Measurements from ENCODE around the gene GRIP1.

DNA sequence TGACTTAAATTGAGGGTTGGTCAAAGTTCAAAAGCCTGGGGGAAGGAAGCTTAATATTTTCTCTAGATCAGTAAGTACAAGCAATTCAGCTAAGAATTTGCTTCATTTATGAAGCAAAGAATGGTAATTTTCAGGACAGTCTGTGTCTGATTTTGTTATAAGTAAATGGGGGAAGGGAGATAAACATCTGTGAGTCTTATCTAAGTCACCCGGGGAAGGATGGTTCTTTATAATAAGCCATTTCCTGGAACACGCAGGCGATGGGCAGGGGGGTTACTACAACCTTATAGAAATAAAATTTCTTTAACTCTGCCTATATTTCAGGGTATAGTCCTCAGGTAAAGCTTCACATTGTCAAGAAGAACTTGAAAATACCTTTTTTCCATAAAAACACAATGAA, 333.7 kb downstream of the GRIP1 start:
- TF ChIP-seq SMC3 (IDR thresholded peaks at IDR 0.05; ENCODE audit: low read depth, low read length) (no peak), RAD21 (IDR thresholded peaks at IDR 0.05; ENCODE audit: low read length) (no peak), POLR2A (IDR thresholded peaks at IDR 0.05; ENCODE audit: low read depth, low read length) (no peak), CEBPB (IDR thresholded peaks at IDR 0.05; ENCODE audit: low read depth, low read length) (no peak), FOS (IDR thresholded peaks at IDR 0.05; ENCODE audit: low read depth, low read length) (no peak), MAZ (IDR thresholded peaks at IDR 0.05; ENCODE audit: borderline replicate concordance, low read depth, low read length) (no peak), MXI1 (IDR thresholded peaks at IDR 0.05; ENCODE audit: borderline replicate concordance, low read depth, low read length) (no peak), RFX5 (IDR thresholded peaks at IDR 0.05; ENCODE audit: low read depth, low read length) (no peak)
- TF ChIP-seq, protein P1, sequence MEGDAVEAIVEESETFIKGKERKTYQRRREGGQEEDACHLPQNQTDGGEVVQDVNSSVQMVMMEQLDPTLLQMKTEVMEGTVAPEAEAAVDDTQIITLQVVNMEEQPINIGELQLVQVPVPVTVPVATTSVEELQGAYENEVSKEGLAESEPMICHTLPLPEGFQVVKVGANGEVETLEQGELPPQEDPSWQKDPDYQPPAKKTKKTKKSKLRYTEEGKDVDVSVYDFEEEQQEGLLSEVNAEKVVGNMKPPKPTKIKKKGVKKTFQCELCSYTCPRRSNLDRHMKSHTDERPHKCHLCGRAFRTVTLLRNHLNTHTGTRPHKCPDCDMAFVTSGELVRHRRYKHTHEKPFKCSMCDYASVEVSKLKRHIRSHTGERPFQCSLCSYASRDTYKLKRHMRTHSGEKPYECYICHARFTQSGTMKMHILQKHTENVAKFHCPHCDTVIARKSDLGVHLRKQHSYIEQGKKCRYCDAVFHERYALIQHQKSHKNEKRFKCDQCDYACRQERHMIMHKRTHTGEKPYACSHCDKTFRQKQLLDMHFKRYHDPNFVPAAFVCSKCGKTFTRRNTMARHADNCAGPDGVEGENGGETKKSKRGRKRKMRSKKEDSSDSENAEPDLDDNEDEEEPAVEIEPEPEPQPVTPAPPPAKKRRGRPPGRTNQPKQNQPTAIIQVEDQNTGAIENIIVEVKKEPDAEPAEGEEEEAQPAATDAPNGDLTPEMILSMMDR (conservative IDR thresholded peaks at IDR 0.05; ENCODE audit: low read depth, low read length), result no peak
- TF ChIP-seq, protein P2, sequence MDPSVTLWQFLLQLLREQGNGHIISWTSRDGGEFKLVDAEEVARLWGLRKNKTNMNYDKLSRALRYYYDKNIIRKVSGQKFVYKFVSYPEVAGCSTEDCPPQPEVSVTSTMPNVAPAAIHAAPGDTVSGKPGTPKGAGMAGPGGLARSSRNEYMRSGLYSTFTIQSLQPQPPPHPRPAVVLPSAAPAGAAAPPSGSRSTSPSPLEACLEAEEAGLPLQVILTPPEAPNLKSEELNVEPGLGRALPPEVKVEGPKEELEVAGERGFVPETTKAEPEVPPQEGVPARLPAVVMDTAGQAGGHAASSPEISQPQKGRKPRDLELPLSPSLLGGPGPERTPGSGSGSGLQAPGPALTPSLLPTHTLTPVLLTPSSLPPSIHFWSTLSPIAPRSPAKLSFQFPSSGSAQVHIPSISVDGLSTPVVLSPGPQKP (IDR thresholded peaks at IDR 0.05; ENCODE audit: borderline replicate concordance, low read depth, low read length), result no peak
- TF ChIP-seq, protein P3, sequence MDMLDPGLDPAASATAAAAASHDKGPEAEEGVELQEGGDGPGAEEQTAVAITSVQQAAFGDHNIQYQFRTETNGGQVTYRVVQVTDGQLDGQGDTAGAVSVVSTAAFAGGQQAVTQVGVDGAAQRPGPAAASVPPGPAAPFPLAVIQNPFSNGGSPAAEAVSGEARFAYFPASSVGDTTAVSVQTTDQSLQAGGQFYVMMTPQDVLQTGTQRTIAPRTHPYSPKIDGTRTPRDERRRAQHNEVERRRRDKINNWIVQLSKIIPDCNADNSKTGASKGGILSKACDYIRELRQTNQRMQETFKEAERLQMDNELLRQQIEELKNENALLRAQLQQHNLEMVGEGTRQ (IDR thresholded peaks at IDR 0.05; ENCODE audit: low read depth, low read length), result no peak
